Fibroblast of skin of abdomen (primary cell): Measurements from ENCODE around the gene FBXL3.
"Not testable (repeated sequence)": the region's sequence is repeated elsewhere in the genome, so short reads cannot be mapped to it uniquely, and the experiment has no call there.

ENCODE experiments used
- DNase-seq: peaks from one replicate; pipeline ENCODE4 v3.0.0-alpha.2; 2013

The FBXL3 gene

GRCh38 chr13:77026255-77026860, 601 bp downstream of the FBXL3 start:
- DNase-seq = peak; percentile 53

- peak; percentile 35 for DNase-seq
Observed at GRCh38 chr13:77022341-77022740, 4.6 kb downstream of the FBXL3 start.

GRCh38 chr13:77019756-77020155, 7.2 kb downstream of the FBXL3 start:
- no peak for DNase-seq

GRCh38 chr13:77016888-77017623, 9.9 kb downstream of the FBXL3 start:
- DNase-seq = no peak

GRCh38 chr13:77016251-77016812, 10.6 kb downstream of the FBXL3 start:
- no peak for DNase-seq

- DNase-seq = no peak
Observed at GRCh38 chr13:77014906-77015685, 11.9 kb downstream of the FBXL3 start.

GRCh38 chr13:77013853-77014542, 13.0 kb downstream of the FBXL3 start:
- DNase-seq = no peak

- DNase-seq = not testable (repeated sequence)
Observed at GRCh38 chr13:77009719-77010118, 17.2 kb downstream of the FBXL3 start.

- DNase-seq = no peak
Observed at GRCh38 chr13:77009011-77009410, 17.9 kb downstream of the FBXL3 start.

- DNase-seq = not testable (repeated sequence)
Observed at GRCh38 chr13:77008337-77008736, 18.6 kb downstream of the FBXL3 start.

GRCh38 chr13:77002590-77003190, 24.3 kb downstream of the FBXL3 start:
- DNase-seq = peak; percentile 17

GRCh38 chr13:77001963-77002587, 24.9 kb downstream of the FBXL3 start:
- DNase-seq = no peak

GRCh38 chr13:77001540-77001939, 25.4 kb downstream of the FBXL3 start:
- no peak for DNase-seq

- DNase-seq = no peak
Observed at GRCh38 chr13:77000475-77000874, 26.5 kb downstream of the FBXL3 start.

GRCh38 chr13:76994281-76994680, 32.7 kb downstream of the FBXL3 start:
- no peak for DNase-seq

GRCh38 chr13:76993473-76993872, 33.5 kb downstream of the FBXL3 start:
- DNase-seq = no peak

GRCh38 chr13:76993021-76993420, 33.9 kb downstream of the FBXL3 start:
- DNase-seq = peak; percentile 4

GRCh38 chr13:76992548-76993001, 34.4 kb downstream of the FBXL3 start:
- no peak for DNase-seq

GRCh38 chr13:76991796-76992547, 35.0 kb downstream of the FBXL3 start, which contains the start of gene CLN5:
CLN5 (plus strand) TSS chr13:76992081; CDS start chr13:76992099, 18 bp downstream.
- peak; percentile 92 for DNase-seq

GRCh38 chr13:76991432-76991795, 35.5 kb downstream of the FBXL3 start:
- no peak for DNase-seq

GRCh38 chr13:76983676-76984075, 43.3 kb downstream of the FBXL3 start:
- DNase-seq = no peak
